HTERT RPE-1 (cell line): ENCODE measurements around the gene LSP1.

Experiments used
- in situ Hi-C: fragments of 300-500 bp; cut with MboI; formaldehyde crosslinking; loops from 4 replicates; pipeline ENCODE4 v1.14.3; 2020; ENCODE audit warnings: low sequenced_read_pairs

Gene LSP1

DNA sequence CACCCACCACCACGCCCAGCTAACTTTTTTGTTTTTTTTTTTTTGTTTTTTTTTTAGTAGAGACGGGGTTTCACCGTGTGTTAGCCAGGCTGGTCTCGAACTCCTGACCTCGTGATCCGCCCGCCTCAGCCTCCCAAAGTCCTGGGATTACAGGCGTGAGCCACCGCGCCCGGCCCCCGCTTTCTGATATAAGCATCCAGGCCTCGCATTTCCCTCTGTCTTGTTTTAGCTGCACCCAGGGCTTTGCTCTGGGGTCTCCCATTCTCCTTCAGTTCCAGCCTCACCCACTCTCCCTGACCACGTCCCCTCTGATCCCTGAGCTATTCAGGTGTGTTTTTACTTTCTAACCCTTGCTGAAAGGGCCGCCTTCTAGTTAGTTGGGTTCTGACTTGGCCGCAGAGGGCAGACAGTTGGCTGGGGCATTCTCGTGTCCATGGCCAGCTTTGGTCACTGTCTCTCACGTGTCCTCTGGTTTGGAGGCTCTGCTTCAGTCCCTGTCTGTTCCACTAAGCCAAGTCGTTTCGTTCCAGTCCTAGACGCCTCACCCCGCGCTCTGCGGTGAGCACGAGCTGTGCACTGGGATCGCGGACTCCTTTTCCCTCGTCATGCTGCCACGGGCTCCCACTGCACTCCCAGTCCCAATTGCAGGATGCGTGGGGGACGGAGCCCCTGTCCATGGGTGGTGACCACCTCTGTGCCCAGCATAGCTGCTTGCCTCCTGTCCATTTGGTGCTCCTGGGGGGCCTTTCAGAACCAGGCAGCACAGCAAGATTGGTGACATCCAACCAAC lies 60.6 kb downstream of the LSP1 start:
- in situ Hi-C loops, result no loop called here

DNA sequence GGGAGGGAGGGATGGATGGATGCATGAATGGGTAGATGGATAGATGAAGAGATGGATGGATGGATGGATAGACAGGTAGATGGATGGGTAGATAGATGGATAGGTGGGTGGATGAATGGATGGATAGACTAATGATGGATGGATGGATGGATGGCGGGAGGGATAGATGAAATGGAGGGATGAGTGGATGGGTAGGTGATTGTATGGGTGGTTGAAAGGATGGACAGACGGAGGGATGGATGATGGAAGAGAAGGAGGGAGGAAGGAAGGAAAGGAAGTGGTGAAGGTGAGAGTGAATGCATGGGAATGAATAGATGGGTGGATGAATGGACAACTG lies 62.9 kb downstream of the LSP1 start:
- in situ Hi-C loops, result no loop called here

DNA sequence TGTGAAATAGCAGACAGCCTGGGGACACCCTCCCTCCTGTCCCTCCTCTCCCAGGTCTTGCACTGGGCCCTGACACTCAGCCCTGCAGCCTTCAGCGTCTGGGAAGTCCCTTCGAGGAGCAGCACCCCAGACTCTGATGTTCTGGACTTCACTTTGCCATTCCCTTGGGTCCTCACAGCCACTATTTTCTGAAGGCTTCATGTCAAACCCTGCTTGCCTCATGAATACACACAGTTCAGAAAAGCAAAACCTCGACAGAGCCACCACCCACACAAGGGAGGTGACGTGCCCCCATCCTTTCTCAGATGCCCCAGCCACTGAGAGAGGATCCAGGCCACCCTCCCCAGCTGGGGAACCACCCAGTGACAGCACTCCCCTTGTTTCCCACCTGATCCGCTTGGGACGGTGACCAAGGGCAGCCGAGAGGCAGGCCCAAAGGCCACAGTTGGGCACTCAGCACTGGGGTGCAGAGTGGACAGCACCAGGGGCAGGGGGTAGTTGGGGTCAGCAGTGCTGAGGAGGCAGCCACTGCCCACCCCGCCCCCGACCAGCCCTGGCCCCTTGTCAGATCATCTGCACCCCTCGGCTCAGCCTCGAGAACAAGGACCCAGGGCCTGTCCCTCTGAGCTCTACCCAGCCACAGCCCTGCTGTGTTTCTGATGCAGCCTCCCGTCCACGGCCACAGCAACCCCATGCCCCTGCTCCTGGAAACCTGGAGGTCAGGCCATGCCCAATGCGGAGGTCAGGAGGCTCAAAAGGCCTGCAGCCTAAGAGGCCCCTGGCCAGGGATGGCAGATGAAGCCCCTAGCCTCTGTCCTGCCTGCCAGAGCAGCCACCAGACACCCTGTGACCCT lies 63.5 kb downstream of the LSP1 start:
- in situ Hi-C loops, result no loop called here

DNA sequence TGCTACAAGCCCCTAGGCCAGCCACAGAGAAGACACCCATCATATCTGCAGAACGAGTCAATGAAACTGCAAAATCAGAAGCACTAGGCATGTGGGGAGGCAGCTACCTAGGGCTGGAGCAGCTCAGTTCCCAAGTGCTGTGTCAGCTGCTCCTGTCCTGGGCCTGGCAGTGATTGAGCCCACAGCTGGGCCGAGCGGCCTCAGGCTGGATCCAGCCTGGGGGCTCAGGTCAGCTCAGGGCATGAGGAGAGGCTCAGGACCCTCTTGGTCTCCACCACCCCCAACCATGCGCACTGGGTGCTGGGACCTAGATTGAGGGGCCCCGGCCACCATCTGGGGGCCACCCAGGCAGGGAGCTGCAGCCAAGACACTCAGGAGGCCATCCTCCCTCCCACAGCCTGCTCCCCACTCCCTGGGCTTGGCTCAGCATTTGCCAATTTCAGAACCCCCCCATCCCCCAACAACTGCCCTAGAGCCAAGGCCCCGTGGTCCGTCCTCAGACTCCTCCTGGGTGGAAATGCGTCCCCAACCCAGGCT lies 64.2 kb downstream of the LSP1 start:
- in situ Hi-C loops, result no loop called here

DNA sequence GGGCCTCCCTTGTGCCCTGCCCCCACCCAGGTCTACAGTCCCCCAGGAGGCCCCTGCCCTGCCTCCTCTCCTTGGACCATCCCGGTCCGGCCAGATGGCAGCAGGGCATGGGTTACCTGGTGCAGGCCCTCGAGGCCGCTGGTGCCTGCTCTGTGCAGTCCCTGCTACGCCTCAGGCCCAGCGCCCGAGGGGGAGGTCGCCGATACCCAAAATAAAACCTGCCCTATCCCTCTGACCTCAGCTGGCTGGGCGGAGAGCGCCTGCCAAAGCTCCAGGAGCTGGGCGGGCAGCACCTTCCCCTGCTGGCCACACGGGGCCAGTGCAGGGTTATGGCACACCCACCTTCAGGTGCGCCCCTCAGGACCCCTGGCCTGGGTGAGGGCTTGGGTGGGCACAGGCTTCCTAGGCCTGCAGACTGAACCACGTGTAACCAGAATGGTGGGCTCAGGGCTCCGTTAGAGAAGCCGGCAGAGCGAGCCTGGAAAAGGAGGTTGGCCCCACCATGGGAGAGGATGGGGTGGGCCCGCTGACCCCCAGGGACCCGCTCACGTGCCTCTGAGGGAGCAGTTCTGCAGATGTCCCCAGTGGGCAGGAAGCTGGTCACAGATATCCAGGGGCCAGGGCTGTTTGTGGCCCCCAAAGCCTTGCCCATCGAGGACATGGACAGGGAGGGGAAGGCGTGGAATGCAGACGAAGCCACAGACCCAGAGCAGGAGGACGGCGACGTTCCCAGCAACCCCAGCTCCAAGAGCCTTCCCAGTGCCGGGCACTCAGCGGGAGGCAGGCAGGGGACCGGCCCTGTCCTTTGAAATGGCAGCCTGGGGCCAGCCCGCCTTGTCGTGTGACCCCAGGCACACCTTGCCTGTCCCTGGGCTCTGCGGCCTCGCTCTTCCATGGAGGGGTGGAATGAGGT lies 64.9 kb downstream of the LSP1 start:
- in situ Hi-C loops, result no loop called here

DNA sequence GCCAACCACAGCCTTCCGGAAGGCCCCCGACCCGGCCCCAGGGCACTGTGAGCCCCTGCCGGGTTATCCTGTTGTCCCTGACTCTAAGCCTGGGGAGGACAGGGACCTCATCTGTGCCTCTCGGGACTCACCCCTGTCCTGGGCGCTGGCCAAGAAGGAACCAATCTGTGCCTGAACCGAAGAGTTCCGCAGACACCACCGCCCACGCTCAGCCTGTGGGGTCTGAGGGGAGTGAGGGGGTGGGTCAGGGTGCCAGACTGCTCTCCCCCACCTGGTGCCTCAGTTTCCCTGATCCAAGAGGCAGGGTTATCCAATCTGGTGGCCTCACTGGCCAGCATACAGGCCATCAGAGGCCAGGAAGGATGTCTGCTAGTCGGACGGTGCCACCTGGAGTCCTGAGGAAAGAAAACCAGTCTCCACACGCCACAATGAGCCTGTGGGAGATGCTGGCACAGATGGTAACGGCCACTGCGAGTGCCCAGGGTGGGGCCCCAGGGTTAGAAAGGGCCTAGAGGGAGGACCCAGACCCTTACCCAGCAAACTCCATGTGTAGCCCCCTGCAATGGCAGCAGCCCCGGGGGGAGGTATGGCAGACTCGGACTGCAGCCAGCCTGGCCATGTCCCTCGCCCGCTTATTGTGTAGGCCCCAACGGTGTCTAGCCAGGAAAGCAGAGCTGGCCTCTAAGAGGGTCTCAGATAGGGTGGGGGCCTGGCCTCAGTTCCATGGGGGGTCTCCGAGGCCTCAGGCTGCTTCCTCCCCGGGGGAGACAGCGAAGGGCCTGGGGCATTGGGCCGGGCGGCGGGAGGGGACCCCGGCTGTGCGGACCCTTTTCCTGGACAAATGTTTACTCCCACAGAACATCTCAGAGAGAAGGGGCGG lies 65.8 kb downstream of the LSP1 start:
- in situ Hi-C loops, result no loop called here

DNA sequence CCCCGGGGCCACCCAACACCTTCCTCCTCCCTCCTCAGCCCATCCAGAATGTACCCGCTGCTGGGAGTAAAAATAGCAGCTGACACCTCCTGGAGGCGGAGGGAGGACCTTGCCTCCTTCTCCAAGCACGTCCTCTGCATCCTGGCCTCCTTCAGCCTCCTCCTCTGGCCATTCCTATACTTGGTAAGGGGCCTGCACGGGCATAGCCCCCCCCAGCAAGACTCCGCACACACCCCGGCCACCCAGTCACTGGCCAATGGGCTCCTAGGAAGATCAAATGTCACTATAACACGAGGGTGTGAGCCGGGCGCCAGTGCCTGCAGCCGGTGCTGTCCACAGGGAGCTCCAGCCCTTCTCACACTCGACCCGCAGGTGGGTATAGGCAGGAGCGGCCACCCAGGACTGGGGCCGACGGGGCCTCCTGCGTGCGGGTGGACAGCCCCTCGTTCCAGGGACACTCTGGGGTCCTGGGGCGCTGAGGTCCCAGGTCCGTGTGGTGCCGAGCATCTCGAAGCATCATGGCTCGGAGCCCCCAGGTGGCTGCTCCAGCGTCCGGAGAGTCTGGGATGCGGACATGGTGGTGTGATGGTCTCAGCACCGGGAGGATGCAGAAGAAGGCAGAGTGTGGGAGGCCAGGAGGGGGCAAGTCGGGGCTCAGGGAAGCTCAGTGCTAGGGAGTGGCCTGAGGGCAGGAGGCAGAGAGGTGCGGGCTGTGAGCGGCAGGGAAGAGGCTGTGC lies 66.7 kb downstream of the LSP1 start, which contains the start of gene TNNT3:
Gene TNNT3, plus strand, starts transcription at position 313 of the 737 bp plus-strand sequence. CDS start 3,172 bp downstream, outside the sequence.
- in situ Hi-C loops, result no loop called here

DNA sequence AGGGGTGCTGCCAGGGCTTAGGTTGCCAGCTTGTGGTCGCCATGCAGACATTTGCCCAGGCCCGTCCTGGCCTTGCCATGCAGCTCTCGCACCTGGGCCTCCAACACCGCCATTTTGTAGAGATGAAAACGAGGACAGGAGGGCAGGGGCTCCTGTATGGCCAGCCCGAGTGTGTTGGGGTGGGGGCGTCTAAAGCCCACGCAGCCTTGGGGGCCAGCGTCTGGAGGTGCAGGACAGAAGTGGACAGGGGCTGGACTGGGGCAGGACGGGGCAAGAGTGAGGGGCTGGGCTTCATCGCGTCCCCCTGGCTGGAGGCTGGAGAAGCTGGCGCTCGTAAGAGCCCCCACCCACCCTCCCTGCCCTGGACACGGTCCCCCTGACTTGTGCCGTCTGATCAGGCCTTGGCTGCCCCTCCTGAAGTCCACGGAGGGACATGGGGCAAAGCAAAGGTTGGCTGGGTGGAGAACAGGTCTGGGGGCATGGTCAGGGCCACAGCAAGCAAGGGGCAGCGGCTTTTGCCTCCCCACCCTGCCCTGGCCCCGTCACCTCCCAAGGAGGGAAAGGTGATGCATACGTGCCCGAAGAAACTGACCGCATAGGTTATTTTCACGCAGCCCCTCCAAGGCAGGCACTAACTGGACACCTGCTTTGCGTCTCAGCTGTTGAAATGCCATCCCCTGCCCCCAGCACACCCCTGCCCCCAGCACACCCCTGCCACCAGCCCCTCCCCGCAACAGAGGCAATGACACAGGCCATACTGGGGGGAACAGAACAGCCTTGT lies 67.4 kb downstream of the LSP1 start:
- in situ Hi-C loops, result no loop called here

DNA sequence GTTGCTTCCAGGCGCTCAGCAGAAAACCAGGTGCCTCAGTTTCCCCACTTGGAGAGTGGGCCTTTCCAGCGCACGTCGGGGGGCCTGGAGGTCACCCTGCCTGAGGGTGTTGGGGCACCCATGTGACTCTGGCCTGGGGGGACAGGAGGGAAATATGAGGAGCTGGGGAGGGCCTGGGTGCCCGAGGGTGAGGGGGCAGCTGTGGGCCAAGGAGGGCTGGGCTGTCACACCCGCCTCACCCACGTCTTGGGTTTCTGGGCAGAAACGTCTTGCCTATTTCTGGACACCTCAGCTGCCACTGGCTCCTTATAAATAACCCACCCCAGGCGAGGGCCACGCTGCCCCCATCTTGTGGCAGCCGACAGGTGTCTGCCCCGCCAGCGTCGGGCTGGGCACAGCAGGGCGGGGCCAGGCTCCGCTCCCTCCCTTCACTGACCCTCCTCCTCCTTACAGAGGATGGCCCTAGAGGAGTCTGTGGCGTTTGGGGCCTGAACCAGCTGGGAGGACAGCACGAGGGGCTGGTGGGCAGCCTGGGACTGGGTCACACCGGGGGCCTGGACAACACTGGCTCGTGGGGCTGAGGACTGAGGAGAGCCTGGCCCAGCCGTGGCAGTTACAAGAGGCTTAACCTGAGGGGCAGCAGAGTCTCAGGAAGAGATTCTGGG lies 68.2 kb downstream of the LSP1 start:
- in situ Hi-C loops, result no loop called here

DNA sequence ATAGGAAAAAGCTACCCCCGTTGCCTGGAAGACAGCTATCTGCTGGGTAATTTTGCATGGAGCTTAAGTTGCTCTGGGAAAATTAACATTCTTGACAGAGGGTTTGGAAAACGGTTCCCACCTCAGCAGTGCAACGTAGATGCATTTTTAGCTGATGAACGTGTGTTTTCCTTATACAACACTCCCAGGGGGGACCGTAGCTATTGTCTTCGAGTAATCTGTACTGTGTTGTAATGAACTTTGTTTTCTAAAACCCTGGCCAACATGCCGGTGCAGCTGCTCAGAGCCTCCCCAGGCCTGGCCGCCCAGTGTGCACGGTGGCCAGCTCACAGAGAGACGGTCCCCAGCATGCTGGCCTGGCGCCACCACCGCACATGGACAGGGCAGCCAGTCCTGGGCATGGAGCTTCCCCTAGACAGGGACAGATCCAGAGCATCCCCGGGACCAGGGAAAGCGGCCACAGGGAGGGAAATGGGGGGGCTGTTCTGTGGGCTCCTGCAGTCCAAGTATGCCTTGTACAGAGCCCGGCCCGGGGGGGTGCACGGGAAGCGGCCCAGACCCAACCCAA lies 68.8 kb downstream of the LSP1 start:
- in situ Hi-C loops, result no loop called here

DNA sequence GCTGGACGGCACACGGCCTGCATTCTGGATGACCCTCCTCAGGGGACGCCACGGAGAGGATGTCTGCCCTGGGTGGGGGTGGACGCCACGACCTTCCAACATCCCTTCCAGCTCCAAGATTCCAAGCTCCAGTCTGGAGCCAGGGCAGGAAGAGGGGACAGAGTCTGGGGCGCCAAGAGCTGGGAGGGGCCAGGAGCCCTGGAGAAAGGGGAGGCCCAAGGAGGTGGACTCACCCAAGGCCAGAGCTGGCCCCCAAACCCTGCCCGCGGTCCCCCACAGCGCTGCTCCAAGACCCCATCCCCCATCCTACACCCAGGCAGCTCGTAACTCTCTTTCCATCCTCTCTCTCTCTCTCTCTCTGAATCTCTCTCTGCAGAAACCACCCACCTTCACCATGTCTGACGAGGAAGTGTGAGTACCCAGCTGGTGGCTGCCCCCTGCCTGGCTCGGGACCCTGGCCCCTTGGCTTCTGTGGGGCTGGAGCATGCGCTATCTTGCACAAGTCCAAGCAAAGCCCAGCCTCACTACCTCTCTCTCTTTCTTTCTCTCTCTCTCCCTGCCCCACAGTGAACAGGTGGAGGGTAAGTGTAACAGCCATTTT lies 69.7 kb downstream of the LSP1 start:
- in situ Hi-C loops, result no loop called here

DNA sequence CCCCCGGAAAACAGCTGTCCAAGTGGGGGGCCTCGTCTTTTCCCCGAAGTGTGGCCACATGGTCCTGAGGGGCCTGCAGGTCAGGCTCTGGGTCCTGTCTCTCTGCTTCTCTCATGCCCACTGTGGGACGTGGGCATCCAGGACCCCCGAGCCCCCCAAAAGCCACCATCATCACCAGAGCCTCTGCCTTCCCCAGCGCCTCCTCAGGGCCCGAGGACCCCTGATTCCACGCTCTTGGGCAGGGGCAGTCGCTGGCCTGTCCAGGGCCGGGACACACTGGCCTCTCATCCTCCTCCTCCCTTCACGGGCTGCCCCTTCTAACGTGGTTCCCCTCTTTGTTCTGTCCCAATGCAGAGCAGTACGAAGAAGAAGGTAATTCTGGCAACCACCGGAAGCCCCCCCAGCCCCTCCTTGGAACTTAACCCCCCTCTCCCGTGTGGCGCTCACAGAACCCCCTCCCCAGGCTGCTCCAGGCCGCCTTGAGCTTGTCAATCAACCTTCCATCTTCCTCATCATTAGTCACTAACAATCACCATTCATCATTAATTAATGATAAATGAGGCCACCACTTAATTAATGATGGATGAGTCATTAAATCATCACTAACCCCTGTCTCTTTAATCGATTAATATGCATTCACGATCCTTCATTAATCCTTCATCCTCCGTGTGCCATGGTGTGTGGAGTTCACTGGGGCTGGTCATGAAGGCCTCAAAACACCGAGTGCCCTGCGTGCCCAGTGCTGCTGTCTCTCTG lies 70.5 kb downstream of the LSP1 start:
- in situ Hi-C loops, result no loop called here

DNA sequence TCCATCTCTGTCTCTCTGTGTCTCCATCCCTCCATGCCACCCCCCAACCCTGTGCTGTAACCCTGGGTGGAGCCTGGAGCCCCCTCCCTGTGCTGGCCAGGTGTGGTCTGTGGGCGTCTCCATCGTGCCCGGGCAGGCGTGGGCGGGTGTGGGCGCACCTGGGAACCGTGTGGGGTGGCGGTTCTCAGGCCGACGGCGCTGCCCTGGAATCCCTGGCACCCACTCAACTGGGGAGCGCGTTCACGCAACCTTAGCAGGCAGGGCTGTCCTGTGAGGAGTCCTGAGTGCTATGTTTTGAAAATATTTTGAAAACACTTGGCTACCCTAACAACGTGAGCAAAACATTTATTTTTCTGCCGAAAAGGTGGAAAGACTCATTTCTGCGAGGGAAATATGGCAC lies 71.3 kb downstream of the LSP1 start:
- in situ Hi-C loops, result no loop called here

DNA sequence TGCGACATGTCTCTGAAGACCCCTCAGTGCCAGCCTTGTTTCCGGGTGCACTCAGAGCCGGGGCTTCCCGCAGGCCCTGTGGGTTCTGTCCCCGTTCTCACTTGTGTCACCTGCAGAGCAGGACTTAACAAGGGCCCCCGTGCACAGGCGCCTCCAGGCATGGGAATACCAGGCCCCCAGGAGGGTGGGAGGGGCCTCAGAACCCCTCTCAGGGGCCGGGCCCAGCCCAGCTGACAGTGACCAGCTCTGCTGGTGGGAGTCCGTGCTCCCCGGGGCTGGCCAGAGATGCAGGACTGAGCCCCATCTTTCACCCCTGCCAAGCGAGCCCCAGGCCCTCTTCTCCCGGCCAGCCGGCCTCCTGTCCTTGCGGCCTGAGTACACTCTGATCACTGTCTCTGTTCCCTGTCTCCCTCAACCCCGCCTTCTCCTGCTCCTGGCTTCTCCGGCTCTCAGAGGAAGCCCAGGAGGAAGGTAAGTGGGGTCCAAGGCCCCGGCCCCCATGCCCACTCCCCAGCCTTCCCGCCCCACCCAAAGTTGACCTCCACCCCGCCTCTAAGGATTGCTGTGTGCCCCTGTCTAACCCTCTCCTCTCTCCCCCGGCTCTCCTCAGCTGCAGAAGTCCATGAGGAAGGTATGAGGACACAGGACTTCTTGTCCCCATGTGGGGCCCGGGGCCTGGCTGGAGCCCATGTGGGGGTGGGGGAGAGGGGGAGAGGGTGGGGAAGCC lies 71.9 kb downstream of the LSP1 start:
- in situ Hi-C loops, result no loop called here

DNA sequence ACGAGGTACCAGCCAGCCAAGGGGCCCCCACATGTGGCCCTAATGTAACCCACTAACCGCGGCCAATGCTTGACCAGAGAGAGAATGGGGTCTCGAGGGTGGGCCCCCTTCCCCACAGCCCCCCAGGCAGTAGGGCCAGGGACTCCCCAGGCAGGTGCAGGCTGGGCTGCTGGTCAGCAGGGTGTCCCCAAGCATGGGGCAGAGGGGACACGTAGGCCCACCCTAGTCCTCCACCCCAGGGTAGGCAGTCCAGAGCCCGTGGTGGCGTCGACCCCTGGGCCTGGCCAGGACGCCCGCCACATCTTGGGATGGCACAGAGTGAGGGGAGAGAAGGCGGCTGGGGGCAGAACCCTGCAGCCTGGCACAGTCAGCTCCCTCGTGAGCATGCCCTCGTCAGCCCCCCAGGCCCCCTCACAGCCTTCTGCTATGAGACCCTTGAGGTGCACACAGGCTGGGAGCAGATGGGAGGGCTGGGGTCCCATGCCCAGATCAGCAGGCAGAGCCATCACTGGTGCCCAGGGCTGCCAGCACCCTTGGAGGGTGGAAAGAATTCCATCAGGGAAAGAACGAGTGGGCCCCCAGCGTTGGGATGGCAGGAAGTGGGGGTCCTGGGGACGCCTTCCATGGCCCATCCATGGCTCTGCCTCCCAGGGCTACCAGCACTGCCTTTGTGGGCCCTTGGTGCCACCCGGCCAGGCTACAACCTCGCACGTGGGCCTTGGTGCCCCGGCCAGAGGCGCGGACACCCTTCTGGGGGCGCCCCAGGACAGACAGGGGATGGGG lies 72.7 kb downstream of the LSP1 start:
- in situ Hi-C loops, result no loop called here
